Measurements from ENCODE around the gene KCTD5.

- TF ChIP-seq CTCF (IDR thresholded peaks at IDR 0.05) (no peak), ZNF281 (CRISPR knock-in tag; IDR thresholded peaks at IDR 0.05) (no peak), ZNF671 (CRISPR knock-in tag; IDR thresholded peaks at IDR 0.05) (no peak), ATF2 (CRISPR knock-in tag; IDR thresholded peaks at IDR 0.05; ENCODE audit: borderline replicate concordance, low read depth) (no peak), ZNF512 (CRISPR knock-in tag; IDR thresholded peaks at IDR 0.05; ENCODE audit: borderline replicate concordance) (no peak), GABPB1 (CRISPR knock-in tag; IDR thresholded peaks at IDR 0.05) (no peak)
These were observed 27.8 kb downstream of the KCTD5 start for GRCh38 chr16:2710021-2710710.
